AG09319 (cell line): Measurements from ENCODE around the gene RNU6-9.

Experiments used
- DNase-seq: peaks from one replicate; pipeline ENCODE4 v3.0.0-alpha.2; 2010; ENCODE audit warnings: low read depth; ENCODE audit errors: extremely low read depth
- TF ChIP-seq, protein P1 (sequence below): IDR thresholded peaks from 2 replicates; pipeline ENCODE4 v1.5.1; 2011; ENCODE audit warnings: low read depth, mild to moderate bottlenecking, inconsistent platforms, low read length, moderate library complexity

Gene RNU6-9

DNA sequence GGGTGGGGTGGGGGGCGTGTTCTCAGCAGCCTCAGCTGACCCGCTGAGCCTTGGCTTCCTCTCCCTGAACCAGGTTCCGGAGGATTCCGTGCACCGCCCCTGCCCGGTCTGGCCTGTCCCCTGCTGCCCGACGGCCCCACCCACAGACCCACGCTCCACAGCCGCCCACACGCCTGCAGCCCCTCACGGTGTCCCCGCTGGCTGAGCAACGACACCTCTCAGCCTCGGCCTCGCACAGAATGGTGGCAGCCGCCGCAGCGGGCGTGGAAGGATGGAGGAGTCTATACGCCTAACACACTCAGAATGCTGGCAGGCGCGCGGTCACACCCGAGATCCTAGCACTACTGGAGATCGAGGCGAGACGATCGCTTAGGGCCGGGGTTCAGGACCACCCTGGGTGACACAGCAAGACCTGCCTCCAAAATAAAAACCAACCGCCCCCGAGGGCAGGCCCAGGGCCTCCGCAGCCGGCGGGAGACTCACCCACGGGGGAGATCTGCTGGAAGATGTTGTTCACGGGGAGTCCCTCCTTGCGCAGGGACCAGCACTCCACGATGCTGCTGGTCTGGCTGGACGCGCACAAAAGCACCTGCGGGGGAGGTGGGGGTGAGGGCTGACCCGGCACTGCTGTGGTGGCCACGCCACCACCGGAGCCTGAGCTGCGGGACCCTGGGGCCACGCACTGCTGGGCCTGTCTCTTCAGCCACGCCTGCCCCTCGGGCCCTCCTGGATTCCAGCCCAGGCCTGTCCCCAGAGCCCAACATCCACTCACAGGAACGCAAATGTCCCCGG lies 8.7 kb upstream of the RNU6-9 start:
- TF ChIP-seq, protein P1, sequence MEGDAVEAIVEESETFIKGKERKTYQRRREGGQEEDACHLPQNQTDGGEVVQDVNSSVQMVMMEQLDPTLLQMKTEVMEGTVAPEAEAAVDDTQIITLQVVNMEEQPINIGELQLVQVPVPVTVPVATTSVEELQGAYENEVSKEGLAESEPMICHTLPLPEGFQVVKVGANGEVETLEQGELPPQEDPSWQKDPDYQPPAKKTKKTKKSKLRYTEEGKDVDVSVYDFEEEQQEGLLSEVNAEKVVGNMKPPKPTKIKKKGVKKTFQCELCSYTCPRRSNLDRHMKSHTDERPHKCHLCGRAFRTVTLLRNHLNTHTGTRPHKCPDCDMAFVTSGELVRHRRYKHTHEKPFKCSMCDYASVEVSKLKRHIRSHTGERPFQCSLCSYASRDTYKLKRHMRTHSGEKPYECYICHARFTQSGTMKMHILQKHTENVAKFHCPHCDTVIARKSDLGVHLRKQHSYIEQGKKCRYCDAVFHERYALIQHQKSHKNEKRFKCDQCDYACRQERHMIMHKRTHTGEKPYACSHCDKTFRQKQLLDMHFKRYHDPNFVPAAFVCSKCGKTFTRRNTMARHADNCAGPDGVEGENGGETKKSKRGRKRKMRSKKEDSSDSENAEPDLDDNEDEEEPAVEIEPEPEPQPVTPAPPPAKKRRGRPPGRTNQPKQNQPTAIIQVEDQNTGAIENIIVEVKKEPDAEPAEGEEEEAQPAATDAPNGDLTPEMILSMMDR: no peak
- DNase-seq: no peak

DNA sequence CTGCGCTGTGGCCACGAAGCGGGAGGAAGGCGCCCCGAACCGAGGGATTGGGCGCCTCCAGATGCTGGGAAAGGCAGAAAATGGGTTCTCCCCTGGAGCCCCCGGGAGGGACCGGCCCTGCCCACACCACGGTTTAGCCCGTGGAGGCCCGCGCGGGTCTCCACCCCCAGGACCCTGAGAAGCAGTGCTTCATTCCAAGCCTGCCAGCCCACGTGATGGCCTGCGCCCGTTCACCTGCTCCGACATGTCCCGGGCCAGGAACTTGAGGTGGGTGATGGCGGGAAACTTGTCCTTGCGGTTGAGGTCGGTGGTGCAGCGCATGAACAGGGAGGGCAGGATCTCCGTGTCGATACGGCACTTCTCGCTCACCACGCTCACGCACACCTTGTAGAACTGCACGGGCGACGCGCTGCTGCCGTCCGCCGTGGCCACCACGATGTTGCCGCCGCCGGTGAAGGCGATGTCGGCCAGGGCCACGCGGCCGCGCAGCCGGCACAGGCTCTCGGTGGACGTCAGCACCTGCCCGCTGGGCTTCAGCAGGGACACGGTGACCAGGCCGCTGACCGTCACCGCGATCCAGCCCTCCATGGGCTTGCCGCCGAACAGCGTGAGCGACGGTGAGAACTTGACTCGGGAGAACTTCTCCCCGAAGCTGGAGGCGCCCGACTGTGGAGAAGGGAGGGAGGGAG lies 7.6 kb upstream of the RNU6-9 start:
- TF ChIP-seq, protein P1: no peak
- no peak for DNase-seq

DNA sequence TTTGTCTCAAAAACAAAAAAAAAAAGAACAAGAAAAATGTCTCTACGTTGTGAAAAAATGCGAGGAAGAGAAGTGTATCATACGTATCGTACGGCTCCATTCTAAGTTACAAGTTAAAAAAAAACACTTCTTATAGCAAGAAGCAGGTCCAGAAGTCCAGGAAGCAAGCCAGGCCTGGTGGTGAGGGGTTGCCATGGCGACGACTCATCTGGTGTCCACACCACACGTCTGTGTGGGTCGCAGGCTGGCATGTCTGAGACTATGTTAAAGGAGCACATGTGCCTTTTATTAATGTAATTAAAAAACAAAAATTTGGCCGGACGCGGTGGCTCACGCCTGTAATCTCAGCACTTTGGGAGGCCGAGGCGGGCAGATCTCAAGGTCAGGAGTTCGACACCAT lies 6.2 kb upstream of the RNU6-9 start:
- TF ChIP-seq, protein P1: no peak

DNA sequence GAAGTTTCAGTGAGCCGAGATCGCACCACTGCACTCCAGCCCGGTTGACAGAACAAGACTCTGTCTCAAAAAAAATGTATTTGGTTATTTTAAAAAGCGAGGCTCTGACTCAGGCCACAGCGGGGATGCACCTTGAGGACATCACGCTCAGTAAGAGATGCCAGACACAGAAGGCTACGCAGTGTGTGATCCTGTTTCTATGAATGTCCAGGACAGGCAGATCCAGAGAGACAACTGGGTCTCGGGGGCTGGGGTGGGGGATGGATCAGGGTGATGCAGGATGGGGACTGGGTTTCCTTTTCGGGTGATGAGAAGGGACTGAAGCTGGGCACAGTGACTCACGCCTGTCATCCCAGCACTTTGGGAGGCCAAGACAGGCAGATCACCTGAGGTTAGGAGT lies 5.7 kb upstream of the RNU6-9 start:
- TF ChIP-seq, protein P1: no peak
- no peak for DNase-seq

More for the DNA sequence above, 6.2 kb upstream of the RNU6-9 start:
- peak; percentile 44 for DNase-seq

DNA sequence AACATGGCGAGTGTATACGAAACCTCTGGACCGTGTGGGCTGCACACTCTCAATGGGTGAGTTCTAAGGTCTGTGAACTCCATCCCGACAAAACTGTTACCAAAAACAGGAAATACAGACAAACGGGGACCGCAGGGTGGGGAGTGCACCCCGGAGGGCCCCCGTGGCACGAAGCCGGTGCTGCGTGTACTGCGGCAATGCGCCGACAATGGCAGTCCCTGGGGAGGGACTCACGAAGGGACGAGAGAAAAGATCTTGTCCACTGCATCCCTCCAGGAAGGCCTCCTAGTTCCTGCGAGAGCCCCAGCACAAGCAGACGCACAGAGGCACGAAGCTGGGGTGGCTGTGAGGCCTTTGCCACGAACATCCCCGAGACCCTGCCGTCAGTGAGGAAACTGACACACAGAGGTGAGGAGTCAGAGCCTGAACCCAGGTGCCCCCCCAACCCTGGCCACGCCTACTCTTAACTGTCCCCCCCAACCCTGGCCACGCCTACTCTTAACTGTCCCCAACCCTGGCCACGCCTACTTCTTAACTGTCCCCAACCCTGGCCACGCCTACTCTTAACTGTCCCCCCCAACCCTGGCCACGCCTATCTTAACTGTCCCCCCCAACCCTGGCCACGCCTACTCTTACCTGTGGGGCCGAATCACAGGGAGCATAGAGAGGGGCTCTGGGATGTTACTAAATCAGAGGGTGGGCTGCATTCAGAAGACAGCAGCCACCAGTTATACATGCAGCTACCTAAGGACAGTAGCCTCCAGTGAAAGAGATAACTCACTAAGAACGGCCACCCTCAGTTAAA lies 4.5 kb upstream of the RNU6-9 start:
- TF ChIP-seq, protein P1: no peak
- DNase-seq: no peak

DNA sequence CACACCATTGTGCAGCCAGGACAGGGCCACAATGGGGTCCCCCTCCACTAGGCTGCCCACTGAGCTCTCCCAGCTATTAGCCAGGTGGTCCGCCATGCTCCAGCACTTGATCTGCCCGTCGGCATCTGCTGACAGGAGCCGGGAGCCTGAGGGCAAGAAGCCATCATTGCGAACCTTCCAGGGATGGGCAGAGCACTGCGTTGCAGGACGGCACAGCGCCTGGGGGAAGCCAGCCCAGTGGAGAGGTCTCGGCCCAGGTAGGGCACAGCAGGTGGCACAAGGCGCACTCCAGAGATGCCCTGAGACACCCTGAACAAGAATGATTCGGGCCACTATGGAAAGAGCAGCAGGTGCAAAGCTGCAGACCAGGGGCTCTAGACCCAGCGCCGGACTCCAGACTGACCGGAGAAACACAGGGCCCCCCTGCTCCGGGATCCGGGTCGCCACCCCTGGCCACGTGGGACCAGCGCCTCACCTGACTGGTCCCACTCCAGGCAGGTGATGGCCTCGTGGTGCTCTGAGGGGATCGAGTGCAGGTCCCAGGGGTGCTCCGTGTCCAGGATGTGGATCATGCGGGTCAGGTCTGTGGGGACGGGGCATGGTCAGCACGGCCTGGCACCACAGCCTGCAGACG lies 3.5 kb upstream of the RNU6-9 start:
- TF ChIP-seq, protein P1: no peak
- DNase-seq: no peak
